Mesenteric fat pad (tissue), 1 donor: ENCODE measurements around the gene PRCP. TPM values are rescaled to one million over a fixed set of nuclear protein-coding genes. Genes with fewer than 3 reads are reported as not detected.
"Not testable (repeated sequence)": the region's sequence is repeated elsewhere in the genome, so short reads cannot be mapped to it uniquely, and the experiment has no call there.

Source experiments
- DNase-seq: peaks from one replicate; pipeline ENCODE4 v3.0.0-alpha.2; 2020; ENCODE audit warnings: low spot score
- total RNA-seq: library from RNA; stranded (reverse); fragmentation: NEBNext Ultra II Directional; extraction: Animal tissue kit (Norgen Biotek cat#: 25700); gene quantifications from one replicate; pipeline ENCODE4 v1.2.1, GENCODE V29; 2021
- donor health status: DM: yes; HTN: yes; CAD: no.

Gene PRCP
- total RNA-seq, 1 donor from 2014 or later = 71.4 TPM

- no peak for DNase-seq
Observed at GRCh38 chr11:82872377-82873150, 27.7 kb downstream of the PRCP start.

GRCh38 chr11:82871646-82872045, 28.6 kb downstream of the PRCP start:
- DNase-seq = no peak

- DNase-seq = no peak
Observed at GRCh38 chr11:82869657-82870056, 30.6 kb downstream of the PRCP start.

GRCh38 chr11:82867495-82868082, 32.6 kb downstream of the PRCP start:
- DNase-seq = no peak

- DNase-seq = no peak
Observed at GRCh38 chr11:82865841-82866240, 34.4 kb downstream of the PRCP start.

GRCh38 chr11:82864268-82864667, 36.0 kb downstream of the PRCP start:
- no peak for DNase-seq

GRCh38 chr11:82863209-82863608, 37.0 kb downstream of the PRCP start:
- no peak for DNase-seq

GRCh38 chr11:82862379-82862778, 37.9 kb downstream of the PRCP start:
- no peak for DNase-seq

GRCh38 chr11:82859750-82860149, 40.5 kb downstream of the PRCP start:
- no peak for DNase-seq

- no peak for DNase-seq
Observed at GRCh38 chr11:82858556-82859091, 41.6 kb downstream of the PRCP start.

GRCh38 chr11:82858133-82858532, 42.1 kb downstream of the PRCP start:
- DNase-seq = no peak

- DNase-seq = no peak
Observed at GRCh38 chr11:82857145-82857544, 43.1 kb downstream of the PRCP start.

- DNase-seq = no peak
Observed at GRCh38 chr11:82855616-82856015, 44.6 kb downstream of the PRCP start.

- DNase-seq = not testable (repeated sequence)
Observed at GRCh38 chr11:82854916-82855315, 45.3 kb downstream of the PRCP start.

- DNase-seq = no peak
Observed at GRCh38 chr11:82854242-82854641, 46.0 kb downstream of the PRCP start.

- no peak for DNase-seq
Observed at GRCh38 chr11:82848829-82849228, 51.4 kb downstream of the PRCP start.

- no peak for DNase-seq
Observed at GRCh38 chr11:82845356-82846353, 54.6 kb downstream of the PRCP start.

- no peak for DNase-seq
Observed at GRCh38 chr11:82843057-82843795, 57.0 kb downstream of the PRCP start.

GRCh38 chr11:82842019-82842418, 58.2 kb downstream of the PRCP start:
- no peak for DNase-seq

- no peak for DNase-seq
Observed at GRCh38 chr11:82837650-82838049, 62.6 kb downstream of the PRCP start.

- DNase-seq = no peak
Observed at GRCh38 chr11:82832983-82833382, 67.2 kb downstream of the PRCP start.
